ENCODE measurements around the gene TRMT11. TPM values are rescaled to one million over a fixed set of nuclear protein-coding genes. Genes with fewer than 3 reads are reported as not detected.

TRMT11 gene
- total RNA-seq, 1 donor from 2014 or later: 17.7 TPM

DNA sequence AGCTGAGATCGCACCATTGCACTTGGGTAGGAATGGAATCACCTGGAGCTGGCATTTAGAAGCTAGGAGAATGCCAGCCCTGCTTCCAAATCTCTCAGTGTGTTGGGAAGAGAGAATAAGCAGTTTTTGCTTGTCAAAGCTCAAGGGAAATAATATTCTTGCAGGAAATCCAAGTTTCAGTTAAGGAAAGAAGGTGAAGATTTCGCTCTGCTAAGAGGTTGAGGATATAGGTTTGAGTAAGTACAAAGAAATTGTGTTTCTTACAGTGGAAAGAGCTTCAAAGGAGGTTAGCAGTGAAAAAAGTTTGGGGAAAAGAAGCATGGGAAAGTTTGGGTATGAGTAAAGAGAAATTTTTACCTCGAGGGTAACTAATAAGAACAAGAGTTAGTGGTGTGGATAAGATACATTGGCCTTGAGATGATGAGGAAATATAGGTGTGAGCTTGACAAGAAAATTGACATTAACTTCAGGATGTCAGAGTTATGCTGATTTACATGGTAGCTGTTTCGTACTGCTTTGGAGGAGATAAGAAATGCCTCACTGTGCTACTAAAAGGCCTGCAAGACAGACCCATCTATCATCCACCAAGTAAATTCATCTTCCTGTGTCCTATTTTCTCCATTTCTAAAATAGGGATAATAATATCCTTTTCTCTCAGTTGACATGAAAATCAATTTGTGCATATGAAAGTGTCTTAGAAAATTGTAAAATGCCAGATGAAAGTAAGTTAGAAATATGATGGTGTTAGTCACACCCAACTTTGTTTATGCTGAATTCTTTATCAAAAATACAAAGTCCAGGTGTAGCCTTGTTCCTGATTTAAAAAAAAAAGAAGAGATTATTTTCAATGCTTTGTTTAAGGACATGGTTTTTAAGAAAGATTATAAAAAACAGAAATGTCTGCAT, 42.6 kb upstream of the TRMT11 start:
- no peaks in the 10 kb centered on the region for H3K9me3 ChIP-seq
- no peak for DNase-seq
- H3K4me3 ChIP-seq: no peak overlapping the region
- intact Hi-C loops (cut with DNase I): no loop called here
- no peaks in the 10 kb centered on the region for H3K27me3 ChIP-seq
- peaks cover 35% of the 10 kb centered on the region for H3K4me1 ChIP-seq
- H3K27ac ChIP-seq: peak overlapping the region; percentile 79
- no peak for ATAC-seq
- no peaks in the 10 kb centered on the region for H3K36me3 ChIP-seq
- TF ChIP-seq, protein P1, sequence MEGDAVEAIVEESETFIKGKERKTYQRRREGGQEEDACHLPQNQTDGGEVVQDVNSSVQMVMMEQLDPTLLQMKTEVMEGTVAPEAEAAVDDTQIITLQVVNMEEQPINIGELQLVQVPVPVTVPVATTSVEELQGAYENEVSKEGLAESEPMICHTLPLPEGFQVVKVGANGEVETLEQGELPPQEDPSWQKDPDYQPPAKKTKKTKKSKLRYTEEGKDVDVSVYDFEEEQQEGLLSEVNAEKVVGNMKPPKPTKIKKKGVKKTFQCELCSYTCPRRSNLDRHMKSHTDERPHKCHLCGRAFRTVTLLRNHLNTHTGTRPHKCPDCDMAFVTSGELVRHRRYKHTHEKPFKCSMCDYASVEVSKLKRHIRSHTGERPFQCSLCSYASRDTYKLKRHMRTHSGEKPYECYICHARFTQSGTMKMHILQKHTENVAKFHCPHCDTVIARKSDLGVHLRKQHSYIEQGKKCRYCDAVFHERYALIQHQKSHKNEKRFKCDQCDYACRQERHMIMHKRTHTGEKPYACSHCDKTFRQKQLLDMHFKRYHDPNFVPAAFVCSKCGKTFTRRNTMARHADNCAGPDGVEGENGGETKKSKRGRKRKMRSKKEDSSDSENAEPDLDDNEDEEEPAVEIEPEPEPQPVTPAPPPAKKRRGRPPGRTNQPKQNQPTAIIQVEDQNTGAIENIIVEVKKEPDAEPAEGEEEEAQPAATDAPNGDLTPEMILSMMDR (IDR thresholded peaks at IDR 0.05): no peak

DNA sequence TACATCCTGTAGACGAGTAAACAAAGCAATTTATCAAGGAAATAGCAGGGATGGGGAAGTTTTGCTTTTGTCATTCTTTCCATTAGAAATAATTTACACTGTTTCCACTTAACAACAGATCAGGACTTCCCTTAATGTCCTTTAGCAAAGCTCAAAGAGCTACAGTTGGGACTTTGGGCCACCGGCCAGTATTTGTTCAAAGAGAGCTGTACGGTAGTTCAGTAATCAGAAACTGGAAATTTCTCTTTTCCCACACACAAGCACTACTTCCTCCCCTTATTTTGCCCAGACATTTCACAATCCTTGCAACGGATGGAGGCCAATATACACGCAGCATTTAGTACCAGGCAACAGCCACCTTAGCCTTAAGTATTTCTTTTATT, 41.9 kb upstream of the TRMT11 start:
- DNase-seq (peak; percentile 78), ATAC-seq (peak; percentile 80)
- Histone ChIP-seq H3K27ac (peak overlapping the region; percentile 79), H3K4me3 (no peak overlapping the region), H3K4me1 (peaks cover 35% of the 10 kb centered on the region), H3K27me3 (no peaks in the 10 kb centered on the region), H3K9me3 (no peaks in the 10 kb centered on the region), H3K36me3 (no peaks in the 10 kb centered on the region)
- intact Hi-C loops (cut with DNase I): no loop called here
- TF ChIP-seq, protein P1 (IDR thresholded peaks at IDR 0.05): no peak

DNA sequence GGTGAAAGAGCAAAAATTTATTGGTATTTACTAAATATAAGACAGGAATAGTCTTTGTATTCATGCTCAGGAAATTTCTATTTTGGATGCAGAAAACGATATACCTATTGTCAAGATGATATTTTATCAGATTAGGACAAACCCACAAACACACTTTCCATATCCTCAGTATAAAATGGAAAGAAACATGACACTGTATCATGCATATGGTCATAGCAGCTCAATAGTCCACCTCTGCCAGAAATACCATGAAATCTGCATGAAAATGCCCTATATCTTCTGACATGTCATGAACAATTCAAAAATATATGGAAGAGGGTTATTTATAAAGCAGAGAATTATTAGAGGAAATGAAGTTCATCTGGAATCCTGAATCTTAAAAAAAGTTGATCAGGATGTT, 41.4 kb upstream of the TRMT11 start:
- no peaks in the 10 kb centered on the region for H3K36me3 ChIP-seq
- intact Hi-C loops (cut with DNase I): no loop called here
- no peaks in the 10 kb centered on the region for H3K27me3 ChIP-seq
- TF ChIP-seq, protein P1 (IDR thresholded peaks at IDR 0.05): no peak
- ATAC-seq: no peak
- DNase-seq: no peak
- H3K4me1 ChIP-seq: peaks cover 35% of the 10 kb centered on the region
- no peaks in the 10 kb centered on the region for H3K9me3 ChIP-seq
- no peak overlapping the region for H3K4me3 ChIP-seq
- H3K27ac ChIP-seq: peak overlapping the region; percentile 79

DNA sequence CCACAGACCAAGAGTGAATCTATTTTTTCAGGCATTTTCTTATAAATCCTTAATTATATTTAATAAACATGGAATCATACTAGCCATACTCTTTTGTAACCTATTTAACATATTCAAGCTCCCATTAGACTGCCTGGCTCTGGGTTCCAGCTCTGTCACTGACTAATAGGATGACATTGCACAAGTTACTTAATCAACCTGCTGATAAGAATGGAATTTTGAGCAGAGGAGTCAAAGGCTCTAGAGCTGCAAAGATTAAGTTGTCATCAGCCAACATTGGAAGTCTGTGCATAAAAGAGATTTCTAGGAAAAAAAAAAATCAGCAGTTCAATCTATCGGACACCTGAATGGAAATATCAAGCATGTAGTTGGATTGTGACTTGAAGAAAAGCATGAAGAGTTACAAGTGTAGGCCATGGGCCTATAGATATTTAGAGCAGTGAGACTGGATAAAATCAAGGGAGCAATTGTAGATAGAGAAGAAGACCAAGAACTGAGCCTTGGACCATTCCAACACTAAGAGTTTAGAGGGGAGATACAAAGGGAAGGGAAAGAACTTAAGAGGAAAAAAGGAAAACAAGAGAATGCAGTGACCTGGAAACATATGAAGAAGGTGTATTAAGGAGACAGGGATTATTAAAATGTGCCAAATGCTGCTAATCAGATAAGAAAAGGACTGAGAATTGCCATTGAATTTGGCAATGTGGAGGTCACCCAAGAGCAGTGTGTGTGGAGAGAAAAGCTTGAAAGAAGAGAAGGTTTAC, 40.8 kb upstream of the TRMT11 start:
- Histone ChIP-seq H3K9me3 (no peaks in the 10 kb centered on the region), H3K4me1 (peaks cover 35% of the 10 kb centered on the region), H3K27me3 (no peaks in the 10 kb centered on the region), H3K36me3 (no peaks in the 10 kb centered on the region), H3K27ac (peak overlapping the region; percentile 79), H3K4me3 (no peak overlapping the region)
- ATAC-seq (no peak), DNase-seq (no peak)
- intact Hi-C loops (cut with DNase I): no loop called here
- TF ChIP-seq, protein P1 (IDR thresholded peaks at IDR 0.05): no peak

DNA sequence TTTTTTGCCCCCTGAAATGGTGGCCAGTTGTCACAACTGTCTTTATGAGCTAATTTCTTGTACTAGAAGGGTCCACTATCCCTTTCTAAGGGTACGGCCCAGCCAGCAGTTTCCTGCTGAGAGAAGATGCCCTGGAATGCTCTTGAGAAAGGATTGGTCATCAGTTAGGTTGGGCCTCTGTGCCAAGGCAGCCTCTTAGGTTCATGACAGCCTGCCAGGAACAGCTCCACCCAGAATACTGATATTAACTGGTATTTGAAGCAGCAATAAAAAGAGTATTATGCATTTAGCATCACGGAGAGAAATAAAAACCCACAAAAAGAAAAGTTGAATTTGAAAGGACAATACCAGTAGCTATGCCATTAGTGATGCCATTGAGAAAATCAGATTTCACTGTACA, 38.7 kb upstream of the TRMT11 start:
- DNase-seq (peak; percentile 74), ATAC-seq (peak; percentile 80)
- Histone ChIP-seq H3K9me3 (no peaks in the 10 kb centered on the region), H3K27me3 (no peaks in the 10 kb centered on the region), H3K27ac (peak overlapping the region; percentile 82), H3K4me1 (peaks cover 35% of the 10 kb centered on the region), H3K36me3 (no peaks in the 10 kb centered on the region), H3K4me3 (no peak overlapping the region)
- intact Hi-C loops (cut with DNase I): no loop called here
- TF ChIP-seq, protein P1 (IDR thresholded peaks at IDR 0.05): no peak

All from upper lobe of right lung (tissue), 1 donor.